ENCODE measurements around the gene WWC1.
"Not testable (repeated sequence)": the region's sequence is repeated elsewhere in the genome, so short reads cannot be mapped to it uniquely, and the experiment has no call there.

The WWC1 gene

DNA sequence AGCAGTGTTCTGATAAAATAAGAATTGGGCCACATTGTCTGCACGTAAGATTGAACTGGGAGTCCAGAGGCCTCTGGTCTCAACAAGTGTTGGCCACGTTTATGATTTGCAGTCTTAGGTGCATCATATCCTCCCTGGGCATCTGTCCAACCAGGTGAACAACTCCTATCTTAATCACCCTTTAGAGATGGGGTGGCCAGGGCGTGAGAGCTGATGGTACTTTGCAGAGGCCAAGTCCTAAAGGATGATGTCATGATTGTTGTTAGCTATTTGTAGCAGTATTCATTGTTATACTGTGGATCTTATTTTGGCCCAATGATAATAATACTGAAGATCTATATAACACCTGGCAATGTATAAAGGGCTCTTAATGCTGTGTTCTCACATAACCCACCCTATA is 121.6 kb downstream of the WWC1 start:
- DNase-seq (ENCODE audit: low spot score), result no peak

DNA sequence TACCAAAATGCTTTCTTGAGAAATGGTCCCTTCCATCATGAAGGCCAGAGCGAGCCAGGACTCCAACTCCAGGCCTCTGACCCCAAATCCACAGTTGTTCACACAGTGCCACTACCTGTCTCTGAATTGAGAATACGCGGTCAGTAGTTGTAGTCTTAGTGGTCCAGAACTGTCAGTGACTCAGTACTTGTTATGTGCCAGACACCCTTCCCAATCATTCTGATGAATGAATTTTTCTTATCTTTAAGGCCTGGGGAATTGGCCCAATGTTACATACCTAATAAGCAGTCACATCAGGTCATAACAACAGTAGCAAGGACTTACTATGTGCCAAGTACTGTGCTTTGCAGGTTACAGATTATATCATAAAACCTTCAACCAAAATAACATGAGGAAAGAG is 122.2 kb downstream of the WWC1 start:
- no peak for DNase-seq (ENCODE audit: low spot score)

DNA sequence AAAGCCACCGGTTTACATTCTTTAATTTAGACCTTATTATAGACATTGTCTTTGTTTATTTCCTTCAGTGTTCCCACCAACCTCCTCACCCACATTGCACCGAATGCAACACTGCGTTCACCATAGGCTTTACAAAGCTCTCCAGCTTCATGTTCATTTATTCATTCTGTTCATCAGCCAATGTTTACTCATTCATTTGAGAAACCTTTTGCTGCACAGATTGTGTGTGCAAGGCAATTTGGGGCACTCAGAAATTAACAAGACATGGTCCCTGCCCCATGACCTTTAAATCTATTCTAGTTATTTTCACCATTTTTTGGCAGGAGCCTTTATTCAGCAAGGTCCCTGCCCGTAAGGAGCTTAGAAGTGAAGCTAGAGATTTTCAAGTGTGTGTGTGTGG is 124.0 kb downstream of the WWC1 start:
- no peak for DNase-seq (ENCODE audit: low spot score)

DNA sequence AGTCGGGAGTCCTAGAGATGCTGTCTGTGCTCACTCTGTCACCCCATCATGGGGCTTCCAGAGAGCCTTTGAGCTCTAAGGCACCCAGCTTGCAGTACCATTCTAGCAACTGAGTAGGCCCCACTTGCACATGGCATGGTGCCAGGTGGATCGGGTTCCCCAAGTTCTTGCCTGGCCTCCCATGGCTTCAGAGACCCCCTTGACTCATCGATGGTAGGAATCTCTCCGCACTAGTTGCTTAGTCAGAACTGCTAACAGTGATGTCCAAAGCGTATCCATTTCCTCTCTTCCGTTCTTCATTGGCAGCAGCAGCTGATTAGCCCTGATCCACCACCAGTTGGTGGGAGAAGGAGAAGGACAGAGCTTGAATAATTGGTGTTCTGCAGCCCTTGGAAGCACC is 124.5 kb downstream of the WWC1 start:
- DNase-seq (ENCODE audit: low spot score), result no peak

DNA sequence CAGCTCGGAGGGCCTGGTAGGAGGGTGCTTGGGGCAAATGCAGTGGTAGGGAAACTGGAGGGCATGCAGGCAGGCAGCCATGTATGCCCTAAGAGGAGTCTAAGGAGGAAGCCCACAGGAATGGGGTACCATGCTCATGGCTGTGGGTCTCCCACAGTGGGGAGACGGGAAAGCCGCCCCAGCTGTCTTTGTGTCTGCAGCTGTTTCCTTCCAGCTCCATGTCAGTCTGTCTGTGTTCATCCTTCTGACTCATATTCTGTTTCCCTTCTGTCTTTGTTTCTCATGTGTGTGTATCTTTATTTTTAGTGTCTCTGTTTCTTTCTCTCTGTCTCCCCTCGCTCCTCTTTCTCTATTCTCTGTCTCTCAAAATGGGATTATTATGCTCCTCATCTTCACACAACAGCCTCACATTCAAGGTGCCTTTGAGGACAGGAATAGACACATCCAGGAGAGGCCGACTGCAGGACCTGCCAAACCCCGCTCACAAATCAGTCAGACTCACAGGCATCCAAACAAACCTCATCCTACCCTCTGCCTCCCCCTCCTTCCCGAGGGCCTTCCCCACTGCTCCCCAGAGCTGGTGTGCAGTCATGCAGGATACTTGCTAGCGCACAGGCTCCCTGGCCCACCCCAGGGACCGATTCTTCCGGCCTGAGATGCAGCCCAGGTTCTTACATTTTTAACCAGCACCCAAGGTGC is 126.4 kb downstream of the WWC1 start:
- no peak for DNase-seq (ENCODE audit: low spot score)

DNA sequence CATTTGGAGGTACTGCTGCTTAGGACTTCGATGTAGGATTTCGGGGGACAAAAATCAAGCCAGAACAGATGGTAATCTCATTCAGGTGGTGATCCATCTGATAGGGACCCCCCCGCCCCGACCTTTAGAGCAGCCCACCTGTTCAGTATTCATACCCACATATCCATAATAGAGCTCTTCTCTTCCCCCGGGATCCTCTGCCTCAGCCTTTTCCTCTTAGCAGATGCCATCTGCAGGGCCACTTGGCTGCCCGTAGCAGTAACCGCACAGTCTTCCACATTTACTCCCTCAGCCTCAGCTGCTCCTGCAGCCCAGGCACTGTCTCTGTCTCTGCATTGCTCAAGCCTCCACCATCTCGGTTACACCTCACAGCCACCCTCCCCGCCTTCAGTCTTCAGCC is 129.0 kb downstream of the WWC1 start:
- DNase-seq (ENCODE audit: low spot score), result no peak

DNA sequence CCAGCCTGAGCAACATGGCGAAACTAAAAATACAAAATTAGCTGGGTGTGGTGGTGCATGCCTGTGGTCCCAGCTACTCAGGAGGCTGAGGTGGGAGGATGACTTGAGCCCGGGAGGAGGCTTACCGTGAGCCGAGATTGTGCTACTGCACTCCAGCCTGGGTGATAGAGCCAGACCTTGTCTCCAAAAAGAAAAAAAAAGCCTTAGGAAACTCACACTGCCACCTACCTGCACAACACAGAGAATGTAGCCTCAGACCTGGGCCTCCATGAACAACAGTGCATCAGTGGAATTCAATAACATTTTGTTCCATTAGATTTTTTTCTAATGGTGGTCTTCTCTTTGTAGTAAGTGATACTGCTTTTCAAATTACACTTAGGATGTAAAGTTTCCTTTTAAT is 131.0 kb downstream of the WWC1 start:
- no peak for DNase-seq (ENCODE audit: low spot score)

DNA sequence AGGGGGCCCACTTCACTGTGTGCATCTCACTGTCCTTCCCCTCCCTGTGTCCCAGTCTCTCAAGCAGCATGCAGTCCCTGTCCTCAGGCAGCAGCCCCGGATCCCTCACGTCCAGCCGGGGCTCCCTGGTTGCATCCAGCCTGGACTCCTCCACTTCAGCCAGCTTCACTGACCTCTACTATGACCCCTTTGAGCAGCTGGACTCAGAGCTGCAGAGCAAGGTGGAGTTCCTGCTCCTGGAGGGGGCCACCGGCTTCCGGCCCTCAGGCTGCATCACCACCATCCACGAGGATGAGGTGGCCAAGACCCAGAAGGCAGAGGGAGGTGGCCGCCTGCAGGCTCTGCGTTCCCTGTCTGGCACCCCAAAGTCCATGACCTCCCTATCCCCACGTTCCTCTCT is 132.0 kb downstream of the WWC1 start:
- no peak for DNase-seq (ENCODE audit: low spot score)

DNA sequence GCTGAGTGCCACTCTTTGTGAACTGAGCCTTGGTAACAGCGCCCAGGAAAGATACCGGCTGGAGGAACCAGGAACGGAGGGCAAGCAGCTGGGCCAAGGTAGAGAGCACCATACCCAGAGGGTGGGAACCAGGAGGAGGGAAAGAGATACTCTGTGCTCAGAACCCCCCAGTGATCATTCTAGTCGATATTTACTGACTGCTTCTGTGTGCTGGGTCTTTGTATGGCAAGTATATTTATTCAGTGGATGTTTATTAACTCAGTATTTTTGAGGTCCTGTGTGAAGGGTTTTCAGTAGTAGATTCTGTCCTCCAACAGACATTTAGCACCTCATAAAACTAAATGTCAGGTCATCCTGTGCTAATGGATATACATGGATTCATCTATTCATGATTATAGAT is 132.5 kb downstream of the WWC1 start:
- no peak for DNase-seq (ENCODE audit: low spot score)

DNA sequence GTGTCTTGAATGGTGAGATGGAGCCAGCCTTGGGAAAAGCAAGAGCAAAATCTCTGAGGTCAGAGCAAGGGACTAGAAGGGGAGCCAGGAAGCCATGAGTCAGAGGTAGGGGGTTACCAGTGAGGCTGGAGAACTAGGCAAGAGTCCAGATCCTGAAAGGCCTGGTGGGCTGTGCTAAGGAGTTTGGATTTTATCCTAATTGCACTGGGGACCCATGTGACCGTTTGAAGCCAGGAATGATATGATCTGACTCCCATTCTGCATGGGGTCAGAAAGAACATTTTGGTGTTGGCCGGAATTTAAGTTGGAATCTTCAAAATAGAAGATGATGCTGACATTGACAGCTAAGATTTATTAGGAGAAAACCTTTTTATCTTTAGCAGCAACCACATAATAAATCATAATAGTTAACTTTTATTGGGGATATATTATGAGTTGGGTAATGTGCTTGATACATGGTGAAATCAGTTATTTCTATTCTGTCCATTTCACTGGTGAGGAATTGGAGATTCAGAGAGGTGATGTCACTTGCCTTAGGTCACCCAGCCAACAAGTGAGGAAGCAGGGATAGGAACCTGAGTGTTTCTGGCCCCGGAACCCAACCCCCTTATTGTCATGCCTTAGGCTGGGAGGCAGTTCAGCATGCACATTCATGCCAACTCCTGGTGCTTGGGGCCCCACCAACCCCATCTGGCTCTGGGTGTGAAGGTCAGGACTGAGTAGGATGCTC is 133.3 kb downstream of the WWC1 start:
- no peak for DNase-seq (ENCODE audit: low spot score)

DNA sequence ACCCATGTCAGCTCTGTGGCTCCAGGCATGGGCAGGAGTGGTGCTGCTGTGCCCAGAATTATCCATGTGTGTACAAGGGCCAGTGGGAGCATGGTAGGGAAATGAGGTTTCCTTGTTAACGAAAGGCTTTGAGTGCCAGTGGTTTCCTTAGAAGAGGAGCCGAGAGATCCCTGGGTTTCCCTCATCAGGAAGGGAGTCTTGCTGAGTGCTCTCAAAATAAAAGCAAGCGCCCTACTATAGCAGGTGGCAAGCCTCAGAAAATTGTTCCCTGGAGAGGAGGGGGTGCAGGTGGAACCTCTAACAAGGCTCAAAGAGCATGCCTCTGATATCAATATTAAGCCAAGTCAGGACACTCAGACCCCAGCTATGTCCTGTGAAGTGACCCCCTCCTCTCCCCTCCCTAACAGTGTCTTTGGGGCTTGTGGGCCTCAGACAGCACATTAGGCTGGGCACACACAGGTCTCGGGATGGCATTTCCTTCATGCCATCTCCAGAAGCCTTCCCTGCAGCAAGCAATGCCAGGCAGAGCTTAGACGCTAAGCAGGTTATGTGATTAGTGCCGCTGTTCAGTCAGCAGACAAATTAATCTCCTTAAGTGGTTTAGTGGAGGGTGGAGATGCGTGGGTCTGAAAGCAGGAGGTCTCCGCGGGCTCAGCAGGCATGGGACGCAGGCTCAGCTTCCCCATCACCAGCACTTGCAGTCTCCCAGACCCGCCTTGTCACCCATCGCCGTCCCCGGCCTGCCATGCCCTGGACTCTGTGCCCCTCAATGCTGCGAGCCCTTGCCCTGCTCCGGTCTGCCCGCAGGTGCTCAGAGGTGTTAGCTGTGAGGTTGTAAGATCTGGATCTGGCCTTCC is 134.8 kb downstream of the WWC1 start:
- no peak for DNase-seq (ENCODE audit: low spot score)

DNA sequence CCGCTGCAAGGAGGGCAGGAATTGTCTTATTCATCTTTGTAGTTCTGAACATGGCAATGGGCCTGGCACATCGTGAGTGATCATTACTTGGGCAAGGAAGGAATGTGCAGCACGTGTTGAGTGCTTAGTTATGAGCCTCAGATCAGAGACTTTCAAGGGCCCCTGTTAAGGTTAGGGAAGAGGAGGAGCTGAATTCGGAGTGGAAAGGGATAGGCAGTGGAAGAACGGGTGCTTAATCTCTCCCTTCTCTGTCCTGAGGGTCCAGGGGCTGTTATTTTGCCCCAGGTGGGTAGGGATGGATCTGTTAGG is 135.4 kb downstream of the WWC1 start:
- no peak for DNase-seq (ENCODE audit: low spot score)

DNA sequence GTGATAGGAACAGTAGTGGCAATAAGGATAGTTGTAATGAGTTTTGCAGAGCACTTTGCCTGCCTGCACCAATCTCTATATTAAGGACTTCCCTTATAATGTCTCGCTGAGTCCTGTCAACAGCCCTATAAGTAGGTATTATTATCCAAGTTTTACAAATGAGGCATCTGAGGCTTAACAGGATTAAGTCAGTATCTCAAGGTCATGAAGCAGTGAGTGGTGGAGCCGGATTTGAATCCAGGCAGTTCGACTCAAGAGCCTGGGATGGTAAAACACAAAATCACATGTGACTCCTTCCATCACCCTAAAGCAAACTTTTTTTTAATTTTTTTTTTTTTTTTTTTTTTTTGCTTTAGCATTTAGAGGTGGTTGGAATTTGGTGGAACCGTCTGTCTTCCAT is 135.8 kb downstream of the WWC1 start:
- DNase-seq (ENCODE audit: low spot score), result no peak

DNA sequence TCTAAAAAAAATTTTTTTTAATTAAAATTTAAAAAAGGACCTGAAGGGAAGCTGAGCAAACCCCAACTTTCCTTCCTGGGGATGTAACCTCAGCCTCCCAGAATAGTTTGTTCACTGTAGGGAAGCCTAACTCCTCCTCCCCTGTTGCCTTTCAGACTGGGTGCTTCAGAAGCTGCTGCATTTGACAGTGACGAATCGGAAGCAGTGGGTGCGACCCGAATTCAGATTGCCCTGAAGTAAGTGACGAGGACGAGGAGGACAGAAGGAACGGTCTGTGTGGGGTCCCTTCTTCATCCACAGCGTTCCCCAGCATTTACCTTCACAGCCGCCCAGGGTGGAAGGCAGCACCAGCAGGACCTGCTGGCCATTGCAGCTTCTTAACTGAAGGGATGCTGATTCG is 137.1 kb downstream of the WWC1 start:
- no peak for DNase-seq (ENCODE audit: low spot score)

DNA sequence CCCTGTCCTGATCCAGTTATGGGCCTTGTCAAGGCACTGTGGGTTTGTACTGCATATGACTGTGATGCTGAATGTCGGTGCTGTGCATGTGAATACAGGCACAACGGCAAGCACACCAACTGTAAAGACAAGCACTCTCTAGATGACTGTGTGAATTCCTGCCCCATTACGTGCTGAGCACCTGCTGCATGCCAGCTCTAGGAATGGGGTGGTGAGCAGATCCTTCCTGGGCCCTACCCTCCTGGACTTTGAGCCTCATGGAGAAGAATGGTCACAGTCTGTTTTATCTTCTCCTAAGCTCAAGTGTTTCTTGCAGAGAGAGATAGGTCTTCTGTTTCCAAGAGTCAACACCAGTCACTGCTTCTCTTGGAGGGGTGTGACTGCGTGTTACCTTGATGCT is 138.9 kb downstream of the WWC1 start:
- no peak for DNase-seq (ENCODE audit: low spot score)

DNA sequence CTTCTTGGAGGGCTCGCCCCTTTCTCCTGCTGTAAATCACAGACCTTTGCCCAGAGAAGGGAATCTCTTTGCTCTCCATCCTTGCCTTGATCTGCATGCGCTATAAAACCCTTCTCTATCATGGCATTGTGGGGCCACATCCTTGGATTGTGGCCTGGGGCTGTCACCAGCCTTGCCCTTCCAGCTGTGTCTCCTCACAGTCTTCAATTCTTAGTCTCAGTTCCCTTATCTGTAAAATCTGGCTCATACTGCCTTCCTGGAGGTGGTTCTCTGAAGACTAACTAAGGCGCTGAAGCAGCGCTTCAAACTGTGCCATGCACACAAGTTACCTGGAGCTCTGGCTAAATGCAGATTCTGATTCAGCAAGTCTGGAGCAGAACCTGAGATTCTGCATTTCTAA is 141.5 kb downstream of the WWC1 start:
- no peak for DNase-seq (ENCODE audit: low spot score)

DNA sequence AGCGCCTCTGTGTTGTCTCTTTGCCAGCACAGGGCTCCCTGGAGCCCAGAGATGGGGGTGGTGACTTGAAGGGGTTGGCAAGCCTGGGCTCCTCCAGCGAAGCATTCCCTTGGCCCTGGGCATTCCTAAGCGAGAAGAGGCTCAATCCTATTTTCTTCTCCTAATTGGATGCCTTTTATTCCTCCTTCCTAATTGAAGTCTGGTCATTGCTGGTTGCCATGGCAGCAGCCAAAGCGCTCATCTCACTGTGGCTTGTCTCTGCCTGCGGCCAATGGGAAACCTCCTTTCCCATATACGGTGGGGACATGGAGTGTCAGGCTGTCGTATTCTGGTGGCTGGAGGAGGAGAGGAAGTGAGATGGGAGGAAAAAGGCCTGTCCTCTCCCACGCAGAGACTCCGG is 142.6 kb downstream of the WWC1 start:
- no peak for DNase-seq (ENCODE audit: low spot score)

DNA sequence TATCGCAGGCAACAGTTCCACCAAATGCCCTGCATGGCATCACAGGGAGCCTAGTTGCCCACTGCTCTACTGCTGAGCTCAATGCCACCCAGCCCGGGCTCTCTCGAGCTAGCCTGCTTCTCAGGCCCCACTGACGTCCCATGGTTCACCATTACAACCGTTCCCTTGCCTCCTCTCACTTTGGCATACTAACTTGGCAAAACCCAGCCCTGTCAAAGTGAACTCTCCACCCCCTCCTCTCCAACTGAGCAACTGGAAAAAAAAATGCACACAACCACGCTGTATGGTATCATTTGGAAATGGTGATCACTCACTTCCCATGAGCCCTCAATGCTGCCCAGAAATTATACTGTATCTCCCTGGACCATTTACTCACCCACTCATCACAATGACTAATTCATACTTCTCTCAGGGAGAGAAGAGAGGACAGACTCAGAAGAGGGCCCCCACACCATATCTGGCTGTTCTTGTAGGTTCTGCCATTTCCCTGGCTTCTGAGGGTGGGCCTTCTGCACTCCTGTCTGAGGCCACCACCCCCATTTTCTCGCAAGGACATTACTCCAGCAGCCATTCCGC is 143.4 kb downstream of the WWC1 start:
- DNase-seq (ENCODE audit: low spot score), result no peak

DNA sequence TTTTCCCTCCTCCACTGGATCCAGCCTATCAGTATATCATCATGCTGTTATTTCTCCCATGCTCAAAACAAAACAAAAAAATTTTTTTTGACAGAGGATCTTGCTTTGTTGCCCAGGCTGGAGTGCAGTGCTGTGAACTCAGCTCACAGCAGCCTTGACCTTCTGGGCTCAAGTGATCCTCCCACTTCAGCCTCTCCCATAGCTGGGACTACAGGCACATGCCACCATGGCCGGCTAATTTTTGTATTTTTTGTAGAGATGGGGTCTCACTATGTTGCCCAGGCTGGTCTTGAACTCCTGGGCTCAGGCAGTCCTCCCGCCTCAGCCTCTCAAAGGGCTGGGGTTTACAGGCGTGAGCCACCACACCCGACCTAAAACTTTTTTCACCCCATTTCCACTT is 143.9 kb downstream of the WWC1 start:
- not testable (repeated sequence) for DNase-seq (ENCODE audit: low spot score)

DNA sequence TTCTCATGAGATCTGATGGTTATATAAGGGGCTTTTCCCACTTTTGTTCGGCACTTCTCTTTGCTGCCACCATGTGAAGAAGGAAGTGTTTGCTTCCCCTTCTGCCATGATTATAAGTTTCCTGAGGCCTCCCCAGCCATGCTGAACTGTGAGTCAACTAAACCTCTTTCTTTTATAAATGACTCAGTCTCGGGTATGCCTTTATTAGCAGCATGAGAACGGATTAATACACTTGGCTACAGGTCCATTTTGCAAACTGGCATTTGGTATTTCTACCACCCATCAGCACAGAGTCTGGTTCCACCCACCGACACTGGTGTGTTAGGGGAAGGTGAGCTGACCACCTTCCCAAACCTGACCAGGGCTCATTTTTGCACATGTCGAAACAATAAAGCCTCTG is 146.9 kb downstream of the WWC1 start:
- no peak for DNase-seq (ENCODE audit: low spot score)

DNA sequence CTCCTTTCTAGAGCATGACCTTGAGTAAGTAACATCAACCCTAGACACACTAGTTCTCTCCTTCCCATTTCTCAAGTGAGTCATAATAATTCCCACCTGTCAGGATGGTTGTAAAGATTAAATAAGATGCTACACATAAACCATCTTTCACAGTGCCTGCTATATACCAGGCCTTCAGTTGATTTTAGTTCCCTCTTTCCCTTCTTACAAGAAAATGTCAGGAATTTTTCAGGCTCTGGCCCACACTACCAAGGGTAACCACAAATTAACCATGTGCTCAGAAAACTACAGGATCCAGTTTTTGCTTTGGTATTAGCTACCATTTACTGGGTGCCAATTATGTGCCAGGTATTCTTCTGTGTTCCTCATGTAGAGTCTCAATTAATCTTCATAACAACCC is 152.1 kb downstream of the WWC1 start:
- no peak for DNase-seq (ENCODE audit: low spot score)

DNA sequence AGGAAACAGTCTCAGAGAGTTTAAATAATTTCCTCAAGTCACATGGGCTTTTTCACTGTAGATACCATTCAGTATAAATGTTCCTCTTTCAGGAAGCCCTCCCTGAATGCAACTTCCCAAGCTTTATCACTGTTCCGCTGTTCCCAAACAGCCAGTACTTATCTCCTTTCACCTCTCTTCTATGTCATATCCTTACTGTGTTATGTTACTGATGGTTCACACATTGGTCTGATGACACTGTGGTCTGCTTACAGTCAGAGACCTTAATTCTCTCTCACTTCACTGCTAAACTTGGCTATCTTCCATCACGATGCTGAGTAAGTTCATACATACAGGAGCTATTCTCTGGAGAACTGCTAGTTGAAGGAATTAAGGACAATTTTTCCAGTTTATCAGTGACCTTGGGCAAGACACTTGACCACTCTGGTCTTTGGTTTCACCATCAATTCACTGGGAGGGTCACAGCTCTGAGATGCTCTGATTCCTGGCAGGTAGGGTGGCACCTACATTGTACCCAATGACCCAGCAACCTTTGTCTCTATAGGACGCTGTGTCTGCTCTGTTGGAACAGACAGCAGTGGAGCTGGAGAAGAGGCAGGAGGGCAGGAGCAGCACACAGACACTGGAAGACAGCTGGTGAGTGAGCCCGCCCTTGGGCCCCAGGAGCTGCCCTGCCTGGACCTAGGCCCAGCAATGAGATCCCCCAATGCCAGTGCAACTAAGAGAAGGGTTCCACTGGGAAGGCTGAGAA is 152.7 kb downstream of the WWC1 start:
- no peak for DNase-seq (ENCODE audit: low spot score)
